Hematopoietic multipotent progenitor cell treated with erythropoietin and hydrocortisone succinate and interleukin-3 and kit ligand, for 8 days (in vitro differentiated cells): ENCODE measurements around the gene LIF.

Experiments
- DNase-seq: peaks from one replicate; pipeline ENCODE4 v3.0.0-alpha.2; 2015

The LIF gene

DNA sequence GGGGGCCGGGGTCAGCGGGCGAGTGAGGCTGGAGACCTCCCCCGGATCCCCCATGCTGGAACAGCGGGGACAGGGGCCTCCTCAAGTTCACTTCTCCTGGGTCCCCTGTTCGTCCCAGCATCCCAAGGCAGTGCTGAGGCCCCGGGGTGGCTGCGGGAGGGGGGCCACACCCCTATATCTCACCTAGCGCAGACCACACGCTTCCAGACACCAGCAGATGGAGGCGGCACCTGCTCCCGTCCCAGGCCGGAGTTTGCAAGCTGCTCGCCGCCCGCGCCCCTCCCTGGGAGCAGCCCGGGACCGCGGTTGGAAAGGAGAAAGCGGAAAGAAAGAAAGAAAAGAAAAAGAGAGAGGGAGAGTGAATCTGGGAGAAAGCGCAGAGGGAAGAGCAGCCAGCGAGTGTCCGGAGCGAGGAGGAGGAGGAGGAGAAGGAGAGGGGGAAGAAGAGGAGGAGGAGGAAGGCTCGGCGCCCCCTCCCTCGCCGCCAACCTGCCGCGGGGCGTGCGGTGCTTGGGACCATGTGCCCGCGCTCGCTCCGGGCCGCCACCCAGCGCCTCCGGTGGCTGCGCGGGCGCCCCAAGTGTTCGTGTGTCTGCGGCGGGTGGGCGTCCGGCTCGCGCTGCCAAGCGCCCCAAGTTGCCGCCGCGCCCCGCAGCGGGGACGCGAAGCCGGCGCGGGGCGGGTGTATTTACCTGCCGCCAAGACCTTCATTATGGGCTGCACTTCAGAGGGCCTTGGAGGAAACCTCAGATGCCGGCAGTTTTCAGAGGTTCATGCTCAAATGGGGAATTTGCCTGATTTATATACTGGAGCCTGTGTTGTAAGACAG lies at the start of gene LIF:
Gene LIF, minus strand, starts transcription at position 775 of the 829 bp plus-strand sequence. Its CDS starts 64 bp downstream, at position 711.
- DNase-seq: no peak

DNA sequence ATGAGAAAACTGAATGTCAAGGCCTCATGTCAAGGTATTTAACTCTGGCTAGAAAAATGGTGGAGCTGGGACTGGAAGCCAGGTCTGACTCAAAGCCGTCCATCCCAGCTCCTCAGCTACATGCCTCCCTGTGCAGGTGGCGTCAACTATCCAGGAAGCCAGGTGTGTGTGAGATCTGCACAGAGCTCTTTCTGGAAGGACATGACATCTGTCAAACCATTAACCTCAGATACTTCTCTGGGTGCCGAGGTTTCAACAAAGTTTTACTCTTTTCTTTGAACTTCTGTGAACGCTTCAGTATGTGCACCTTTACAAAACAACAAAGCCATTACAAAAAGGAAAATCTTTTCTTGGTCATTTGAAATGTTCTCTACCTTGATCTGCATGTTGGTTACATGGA lies 49.8 kb upstream of the LIF start:
- DNase-seq: no peak

DNA sequence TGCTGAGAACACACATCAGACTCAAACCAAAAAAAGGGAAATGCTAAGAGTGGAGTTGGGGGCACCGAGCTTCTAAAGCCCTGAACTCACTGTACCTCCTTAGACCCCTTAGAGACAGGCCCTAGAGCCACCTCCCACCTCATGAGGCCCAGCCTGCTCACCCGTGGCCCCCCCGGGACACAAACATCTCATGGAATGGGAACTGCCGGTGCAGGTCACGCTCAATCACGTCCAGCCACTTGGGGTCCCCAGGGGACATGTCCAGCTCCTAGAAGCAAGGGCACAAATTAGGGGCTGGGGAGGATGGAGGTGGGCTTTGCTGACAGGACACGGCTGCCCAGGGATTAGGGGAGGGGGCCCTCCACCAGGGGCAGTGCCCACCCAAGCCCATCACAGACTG lies 49.0 kb upstream of the LIF start:
- DNase-seq: no peak

DNA sequence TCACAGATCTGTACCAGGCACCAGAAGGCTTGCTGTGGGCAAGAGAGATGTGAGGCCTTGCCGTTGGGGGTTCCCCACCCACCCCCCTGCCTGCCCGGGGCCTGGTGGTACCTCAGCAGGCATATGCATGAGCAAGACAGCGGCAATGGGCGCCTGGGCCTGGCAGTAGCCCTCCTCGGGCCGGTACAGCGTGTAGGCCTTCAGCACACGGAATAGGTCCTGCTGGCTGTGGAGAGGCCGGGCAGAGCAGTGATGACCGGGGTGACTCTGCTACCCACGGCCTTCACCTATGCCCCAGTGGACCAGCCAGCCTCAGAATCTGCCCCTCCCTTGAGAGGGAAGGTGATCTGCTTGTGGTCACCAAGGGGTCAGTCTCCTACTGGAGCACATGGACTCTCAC lies 48.3 kb upstream of the LIF start:
- no peak for DNase-seq

DNA sequence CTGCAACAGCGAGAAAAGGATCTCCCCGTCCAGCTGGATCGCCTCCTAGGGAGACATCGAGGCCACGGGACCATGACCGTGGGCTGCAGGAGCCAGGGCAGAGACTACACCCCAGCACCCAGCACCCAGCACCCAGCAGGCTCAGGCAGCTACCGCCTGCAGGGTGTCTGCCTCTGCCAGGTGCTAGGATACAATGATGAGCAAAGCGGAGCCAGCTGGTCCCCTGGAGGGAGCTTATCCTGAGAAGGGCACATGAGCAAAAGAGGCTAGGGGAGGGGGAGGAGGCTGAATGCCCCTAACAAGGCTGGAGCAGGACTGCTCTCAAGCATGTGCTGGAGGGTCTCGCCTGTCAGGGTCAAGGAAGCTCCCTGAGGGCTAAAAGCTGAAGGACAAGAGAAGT lies 47.5 kb upstream of the LIF start:
- no peak for DNase-seq

DNA sequence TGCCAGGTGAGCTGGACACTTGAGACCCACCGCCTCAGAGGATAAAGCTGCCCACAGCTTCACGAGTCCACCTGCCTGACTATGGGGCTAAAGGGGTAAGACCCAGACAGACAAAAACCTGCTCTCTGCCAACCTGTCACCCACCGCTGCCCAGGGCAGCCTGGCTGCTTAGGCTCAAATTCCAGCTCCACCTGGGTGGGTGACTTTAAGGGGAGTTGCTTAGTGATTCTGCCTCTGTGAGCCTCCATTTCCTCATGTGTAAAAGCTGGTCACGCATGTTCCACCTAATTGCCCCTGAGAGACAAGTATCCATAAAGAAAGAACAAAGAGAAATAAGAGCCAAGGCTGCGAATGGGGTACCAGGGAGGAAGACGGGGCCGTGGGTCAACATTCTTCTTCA lies 46.5 kb upstream of the LIF start:
- no peak for DNase-seq

DNA sequence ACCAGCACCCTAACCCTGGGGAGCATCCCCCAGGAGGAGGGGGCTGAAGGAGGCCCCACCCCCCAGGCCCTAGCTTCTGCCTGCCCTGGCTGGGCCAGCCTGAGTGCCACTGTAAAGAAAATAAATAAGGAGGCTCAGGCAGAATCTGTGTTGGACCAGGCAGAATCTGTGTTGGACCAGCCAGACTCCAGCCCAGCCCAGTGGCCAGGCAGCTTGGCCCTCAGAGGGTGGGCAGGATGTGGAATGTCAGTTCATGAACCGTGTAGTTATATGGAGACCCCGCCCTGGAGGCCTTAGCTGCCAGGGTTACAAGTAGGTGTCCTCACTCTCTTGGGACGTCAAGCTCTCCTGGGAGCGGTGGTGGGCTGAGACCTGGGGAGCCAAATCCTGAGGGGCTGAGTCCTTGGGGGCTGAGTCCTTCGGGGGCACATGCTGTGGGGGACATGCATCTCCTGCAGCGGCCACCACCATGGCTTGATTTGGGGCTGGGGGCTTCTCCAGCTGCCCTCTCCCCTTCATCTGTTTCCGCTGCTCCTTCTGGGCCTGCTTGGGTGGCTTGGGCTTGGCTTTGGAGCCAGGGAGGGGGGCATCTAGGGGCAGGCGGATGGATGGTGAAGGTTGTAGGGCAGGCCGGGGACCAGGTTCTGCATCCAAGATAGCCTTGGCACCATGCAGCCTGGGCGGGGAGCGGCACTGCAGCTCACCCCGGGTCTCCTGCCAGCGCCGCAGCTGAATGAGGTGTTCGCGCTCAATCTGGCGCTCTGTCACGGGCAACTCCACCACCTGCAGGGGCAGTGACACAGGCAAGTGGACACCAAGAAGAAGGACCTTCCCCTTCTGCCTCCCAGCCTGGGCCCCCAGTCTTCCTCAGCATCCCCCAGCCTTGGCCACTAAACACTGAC lies 45.8 kb upstream of the LIF start:
- DNase-seq: no peak

DNA sequence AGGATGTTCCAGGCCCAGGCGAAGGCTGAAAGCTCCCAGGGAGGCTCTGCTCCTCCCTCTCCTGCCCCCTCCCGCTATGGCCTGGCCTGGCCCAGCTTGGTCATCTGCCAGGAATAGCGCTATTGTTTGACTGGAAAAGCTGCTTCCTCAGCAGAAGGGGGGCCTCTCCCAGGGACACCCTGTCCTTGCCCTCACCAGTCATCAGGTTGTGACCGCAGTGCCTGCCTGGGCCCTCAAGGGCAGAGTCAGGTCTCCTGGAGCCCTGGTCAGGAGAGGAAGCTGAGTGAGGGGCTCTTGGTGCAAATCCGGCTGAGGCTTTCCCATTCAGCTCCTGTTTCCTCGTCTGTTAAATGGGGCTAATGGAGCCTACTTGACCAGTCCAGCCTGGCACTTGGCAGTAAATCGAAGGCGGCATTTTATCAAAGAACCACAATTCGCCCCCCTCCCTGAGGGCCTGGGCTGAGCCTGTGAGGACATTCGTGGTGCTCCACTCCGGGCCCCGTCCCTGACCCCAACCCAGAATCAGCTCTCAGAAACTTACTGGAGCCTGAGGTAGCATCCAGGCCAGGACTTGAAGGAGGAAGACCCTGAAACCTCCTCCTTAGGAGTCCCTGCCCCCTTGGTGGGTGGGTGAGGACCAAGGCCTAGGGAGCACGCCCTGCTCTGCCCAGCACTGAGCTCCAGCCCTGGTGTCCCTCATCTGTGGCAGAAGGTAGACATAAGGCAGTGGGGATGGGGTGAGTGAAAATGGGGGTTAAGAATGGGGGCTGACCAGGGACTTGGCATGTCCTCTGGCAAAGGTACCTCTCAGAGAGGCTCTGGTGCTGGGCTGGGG lies 44.7 kb upstream of the LIF start:
- DNase-seq: no peak

DNA sequence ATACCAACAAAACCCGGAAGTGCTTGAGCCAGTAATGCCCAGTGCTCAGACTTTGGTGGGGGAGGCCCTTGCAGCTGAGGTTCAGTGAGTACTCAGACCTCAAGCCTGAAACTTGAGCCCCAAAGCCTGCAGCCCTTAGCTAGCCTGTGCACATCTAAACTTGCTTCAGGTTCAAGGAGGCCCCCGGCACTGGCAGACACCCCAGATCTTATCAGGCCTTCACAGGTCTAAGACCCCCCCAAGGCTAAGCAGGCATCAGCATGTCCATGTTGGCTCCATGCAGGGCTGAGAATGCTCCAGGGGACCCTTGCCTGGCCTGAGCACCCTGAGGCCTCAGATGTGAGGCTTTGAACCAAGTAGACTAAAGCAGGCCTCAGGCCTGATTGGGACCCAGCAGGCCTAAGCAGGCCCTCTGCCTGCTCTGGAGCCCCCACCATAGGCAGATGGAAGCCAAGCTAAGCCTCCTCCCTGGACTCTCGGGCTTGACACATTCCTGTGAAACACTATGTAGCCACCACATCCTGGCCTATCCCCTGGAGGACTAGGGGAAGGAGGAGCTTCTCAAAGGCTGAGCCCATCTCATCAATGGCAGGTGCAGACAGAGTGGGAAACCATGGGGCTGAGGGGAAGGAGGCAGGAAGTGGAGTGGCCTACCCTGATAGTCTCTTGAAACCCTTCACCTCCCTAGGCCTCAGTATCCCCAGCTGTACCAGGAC lies 43.9 kb upstream of the LIF start:
- no peak for DNase-seq

DNA sequence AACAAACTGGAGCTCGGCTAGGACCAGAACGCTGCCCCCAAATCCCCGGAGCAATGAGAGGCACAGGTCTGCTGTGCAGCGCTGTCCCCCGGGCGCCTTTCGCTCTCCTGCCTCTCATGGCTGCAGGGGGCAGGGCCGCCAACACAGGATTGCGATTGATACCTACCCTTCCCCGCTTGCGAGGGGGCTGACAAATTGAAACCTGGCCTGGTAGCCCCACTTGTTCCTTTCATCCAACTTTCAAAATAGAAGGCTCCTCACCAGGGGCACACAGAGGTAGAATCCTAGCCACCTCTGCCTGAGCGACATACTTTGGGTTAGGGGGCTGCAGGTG lies 43.4 kb upstream of the LIF start:
- DNase-seq: no peak

DNA sequence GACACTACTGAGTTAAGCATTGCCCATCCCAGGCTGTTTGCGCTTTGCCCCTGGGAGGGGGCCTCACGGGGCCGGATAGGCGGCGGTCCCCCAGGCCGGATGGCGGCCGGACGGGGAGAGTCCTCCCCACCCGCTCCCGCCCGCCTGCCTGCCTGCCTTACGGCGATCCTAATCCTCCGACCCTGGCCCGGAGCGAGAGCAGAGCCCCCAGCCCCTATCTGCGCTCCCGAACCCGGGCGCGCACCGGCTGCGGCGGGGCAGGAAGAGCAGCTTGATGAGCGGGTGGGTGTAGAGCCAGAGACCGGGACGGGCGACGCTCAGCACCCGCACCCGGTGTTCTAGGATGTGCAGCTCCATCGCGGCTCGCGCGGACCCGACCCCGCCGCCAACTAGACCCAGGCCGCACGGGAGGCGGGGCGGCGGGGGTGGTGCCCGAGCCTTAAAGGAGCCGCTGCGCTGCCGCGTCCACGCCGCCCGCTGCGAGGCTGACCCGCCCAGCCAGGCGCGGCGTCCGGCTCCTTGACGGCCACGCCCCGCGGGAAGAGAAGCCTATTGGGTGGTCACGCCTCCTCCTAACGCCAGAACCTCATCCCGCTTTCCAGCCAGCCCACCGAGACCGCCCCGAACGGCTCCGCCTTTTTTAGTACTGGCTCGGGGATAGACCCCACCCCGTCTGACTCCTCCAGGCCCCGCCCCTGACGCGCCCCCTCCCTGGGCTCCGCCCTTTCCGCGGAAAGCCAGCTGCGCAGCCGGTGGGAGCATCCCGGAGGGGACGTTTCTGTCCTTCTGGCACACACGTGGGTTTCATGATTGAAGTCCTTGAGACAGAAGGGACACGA lies 42.8 kb upstream of the LIF start, which contains the start of gene CASTOR1:
Gene CASTOR1, minus strand, starts transcription at position 365 of the 839 bp plus-strand sequence. Its CDS starts 8 bp downstream, at position 357.
- DNase-seq: peak; percentile 98

DNA sequence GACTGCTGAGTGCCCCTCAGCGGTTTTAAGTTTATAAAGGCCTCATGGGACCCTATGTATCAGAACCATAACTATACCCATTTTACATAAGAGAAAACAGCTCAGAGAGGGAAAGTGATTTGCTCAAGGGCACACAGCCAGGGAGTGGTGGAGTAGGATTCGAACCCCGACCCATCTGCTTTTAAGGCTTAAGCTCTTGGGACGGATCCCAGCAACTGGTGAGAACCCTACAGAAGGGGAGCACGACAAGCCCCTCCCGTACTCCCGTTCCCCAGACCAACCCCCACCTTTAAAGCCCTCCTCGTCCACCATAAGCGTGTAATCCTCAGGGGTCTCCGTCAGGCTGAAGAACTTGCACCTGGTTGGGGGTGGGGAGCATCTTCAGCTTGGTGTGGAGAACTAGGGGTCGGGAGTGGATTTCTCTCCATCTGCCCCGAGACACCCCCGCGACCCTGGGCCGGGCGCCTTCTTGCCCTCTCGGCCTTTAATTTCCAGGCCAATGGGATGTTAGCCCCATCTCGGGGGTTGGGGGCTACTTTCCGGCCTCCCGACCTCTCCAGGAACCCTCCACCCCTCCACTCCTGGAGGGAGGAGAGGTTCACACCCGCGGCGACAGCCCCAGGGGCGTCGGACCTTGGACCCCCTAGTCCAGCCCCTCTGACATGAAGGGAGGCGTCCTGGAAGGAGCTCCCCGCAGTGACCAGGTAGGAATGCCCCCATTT lies 42.0 kb upstream of the LIF start:
- no peak for DNase-seq

DNA sequence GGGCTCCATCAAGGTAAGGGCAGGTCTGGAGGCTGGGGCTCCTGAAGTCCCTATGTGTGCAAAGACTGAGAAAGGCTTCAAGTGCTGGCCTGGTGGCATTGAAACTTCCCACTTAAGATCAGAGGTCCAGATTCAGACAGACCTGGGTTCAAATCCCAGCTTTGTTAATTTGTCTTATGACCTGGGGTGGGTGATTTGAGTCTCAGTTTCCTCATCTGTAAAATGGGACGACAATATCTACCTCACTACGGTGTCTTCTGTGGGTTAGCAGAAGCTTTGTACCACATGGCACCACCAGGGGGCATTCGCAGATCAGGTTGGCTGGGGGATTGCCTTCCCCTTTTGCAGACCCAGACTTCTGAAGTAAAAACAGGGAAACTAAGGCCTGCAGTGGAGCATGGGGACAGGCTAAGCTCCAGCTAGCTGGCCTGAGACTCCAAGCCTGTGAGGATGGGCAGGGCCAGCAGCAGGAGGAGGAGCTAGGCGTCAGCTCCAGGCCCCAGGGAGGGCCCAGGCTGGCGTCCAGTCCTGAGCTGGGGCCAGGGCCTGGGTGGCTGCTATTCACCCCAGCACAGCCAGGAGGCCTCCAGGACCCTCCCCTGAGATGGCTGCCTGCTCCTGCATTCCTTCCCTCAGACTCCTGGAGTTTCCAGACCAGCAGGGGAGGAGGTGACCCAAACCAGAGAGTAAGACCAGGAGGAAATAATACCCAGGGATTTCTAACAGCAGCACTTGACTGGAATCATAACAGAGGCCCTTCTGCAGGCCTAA lies 41.3 kb upstream of the LIF start:
- DNase-seq: peak; percentile 92

DNA sequence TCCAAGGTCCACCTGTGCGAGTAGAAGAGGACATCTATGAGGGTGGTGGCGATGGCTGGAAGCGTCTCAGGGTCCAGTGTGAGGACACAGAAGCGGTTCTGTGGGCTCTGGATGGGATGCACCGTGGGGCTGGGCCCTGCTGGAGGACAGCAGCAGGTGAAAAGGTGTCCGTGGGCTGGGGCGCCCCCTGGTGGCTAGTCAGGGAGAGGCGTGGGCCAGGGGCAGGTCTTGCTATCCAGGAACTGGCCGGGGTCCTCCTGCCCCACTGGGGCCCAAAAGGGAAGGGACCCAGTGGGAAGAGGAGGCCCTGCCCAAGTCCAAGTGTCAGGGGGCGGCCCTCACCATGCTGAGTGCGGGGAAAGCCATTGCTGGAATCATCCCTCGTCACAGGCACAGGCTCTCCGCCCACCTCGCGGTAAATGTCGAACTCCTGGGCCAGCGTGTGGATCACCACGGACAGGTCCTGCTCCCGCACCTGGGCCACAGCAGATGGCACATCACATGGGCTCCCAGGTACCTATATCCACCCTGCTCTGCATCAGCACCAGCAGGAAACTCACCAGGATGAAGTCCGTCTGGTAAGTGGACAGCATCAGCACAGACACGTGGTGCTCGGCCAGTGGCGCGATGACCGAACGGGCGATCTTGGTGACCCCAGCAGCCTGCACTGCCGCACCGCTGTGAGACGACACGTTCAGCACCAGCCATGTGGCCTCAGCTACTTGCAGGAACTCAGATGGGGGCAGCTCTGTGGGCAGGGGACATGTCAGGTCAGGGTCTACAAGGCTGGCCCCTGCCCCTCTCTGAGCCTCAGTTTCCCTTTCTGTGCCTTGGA lies 40.5 kb upstream of the LIF start:
- DNase-seq: peak; percentile 79

DNA sequence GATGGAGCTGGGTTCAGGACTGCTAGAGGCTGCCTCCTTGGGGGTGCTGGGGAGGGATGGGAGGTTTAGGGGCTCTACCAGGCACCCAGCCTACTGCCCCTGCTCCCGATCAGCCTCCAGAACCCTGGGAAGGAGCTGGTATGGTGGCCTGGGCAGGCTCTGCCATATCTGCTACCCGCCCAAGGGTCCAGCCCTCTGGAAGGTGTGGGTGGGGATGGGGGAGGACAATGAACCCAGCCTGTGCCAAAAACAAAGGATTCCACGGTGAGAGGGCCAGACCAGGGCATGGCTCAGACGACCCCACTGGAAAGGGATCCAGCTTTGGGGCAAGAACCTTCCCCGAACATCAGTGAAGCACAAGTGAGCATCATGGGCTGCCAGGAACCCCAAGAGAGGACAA lies 39.8 kb upstream of the LIF start:
- no peak for DNase-seq

DNA sequence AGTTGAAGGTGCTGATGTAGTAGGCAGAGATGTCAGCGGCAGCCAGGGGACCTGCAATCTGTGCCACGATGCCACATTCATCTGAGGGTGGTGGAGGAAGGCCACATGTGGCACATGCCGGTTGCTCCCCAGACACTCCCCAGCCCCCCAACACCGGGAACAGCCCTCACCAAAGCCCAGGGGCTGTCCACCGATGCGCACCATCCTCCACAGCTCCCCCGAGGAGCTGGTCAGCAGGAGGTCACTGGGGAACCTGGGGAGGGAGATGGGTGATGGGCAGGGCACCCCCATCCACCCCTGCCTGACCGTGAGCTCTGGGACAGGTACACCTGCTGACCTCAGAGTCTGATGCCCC lies 39.3 kb upstream of the LIF start:
- DNase-seq: no peak

DNA sequence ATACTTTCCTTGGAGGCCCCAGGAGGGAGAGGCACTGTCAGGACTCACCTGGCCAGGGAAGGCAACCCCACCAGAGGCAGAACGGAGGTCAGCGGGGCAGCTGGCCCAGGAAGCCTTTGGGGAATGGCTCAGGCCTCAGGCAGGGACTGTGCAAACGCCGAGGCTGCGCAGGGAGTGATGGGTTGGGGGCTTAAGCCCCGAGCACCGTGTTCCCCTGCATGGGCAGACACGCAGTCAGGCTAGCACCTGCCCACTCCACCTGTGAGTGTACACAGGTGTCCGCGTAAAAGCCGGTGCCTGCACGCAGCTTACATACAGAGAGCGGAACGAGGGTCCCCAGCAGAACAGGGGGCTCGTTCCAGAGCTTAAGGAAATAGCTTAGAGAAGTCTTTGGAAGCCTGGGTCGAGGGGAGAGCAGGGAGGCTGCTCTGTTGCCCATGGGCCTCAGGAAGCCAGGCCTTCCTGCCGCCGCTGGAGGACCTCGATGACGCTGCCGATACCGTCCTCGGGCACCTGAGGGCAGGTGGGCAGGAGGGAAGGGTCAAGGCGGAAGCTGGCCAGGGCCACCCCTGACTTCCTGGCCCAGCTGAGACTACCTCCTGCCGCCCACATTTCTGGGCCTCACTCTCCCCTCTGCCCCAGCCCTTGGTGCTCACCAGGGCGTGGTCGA lies 38.8 kb upstream of the LIF start:
- no peak for DNase-seq

DNA sequence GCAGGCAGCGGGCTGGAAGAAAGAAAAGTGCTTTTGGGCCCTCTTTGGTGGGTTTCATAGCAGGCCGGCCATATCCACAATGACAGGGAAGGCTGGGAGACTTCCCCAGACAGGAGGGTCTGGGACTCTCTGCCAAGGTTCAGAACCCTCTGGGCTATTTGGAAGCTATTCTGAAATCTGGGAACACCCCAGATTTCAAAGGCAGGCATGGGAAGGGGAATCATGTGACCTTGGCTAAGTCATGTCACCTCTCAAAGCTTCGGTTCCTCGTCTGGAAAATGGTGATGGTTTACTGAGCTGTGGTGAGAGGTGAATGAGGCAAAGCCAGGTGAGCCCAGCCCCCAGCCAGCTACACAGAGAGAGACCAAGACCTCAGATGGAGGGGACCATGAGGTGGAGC lies 38.1 kb upstream of the LIF start:
- DNase-seq: no peak

DNA sequence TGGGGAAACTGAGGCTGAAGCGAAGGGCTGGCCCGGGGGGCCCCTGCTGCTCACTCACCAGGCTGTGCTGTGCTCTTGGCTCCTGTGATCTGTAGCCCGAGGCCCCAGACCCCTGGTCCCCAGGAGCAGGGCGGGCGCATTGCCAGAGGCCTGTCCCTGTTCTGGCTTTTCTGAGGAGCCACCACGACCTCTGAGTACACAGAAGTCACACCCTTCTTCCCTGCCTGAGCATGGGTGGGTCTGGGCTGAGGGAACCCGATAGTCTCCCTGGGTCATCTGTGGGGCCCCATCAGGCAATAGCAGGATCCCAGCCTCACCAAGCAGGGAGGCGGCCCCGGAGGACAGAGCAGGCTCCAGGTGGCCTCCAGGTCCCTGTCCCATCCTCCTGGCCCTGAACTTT lies 37.6 kb upstream of the LIF start:
- peak; percentile 97 for DNase-seq
